ENCODE measurements around the gene CACNA1B. TPM values are rescaled to one million over a fixed set of nuclear protein-coding genes. Genes with fewer than 3 reads are reported as not detected.

The CACNA1B gene
- total RNA-seq, 1 experiment from 2014 or later, result 0.34 TPM

GRCh38 chr9:138118601-138119071 is 241.1 kb downstream of the CACNA1B start:
- no peaks in the 10 kb centered on the region for H3K27me3 ChIP-seq (replicated peaks; ENCODE audit: insufficient read depth, low read depth, low read length, poor library complexity)
- ChIA-PET CTCF (no interaction called here), POLR2A (ENCODE audit: low non-redundant PET) (no interaction called here)
- H3K27ac ChIP-seq (ENCODE audit: low read depth, low read length, poor library complexity, severe bottlenecking), result no peak overlapping the region
- intact Hi-C loops (cut with micrococcal nuclease; ENCODE audit: unreplicated experiment), result no loop called here
- no peak overlapping the region for H3K4me3 ChIP-seq (ENCODE audit: low read depth, low read length, poor library complexity, severe bottlenecking)
- no TSS peak for BruUV-seq (replicated peaks)
- H3K4me1 ChIP-seq (ENCODE audit: insufficient read depth, low read length, poor library complexity, severe bottlenecking), result no peaks in the 10 kb centered on the region
- no peaks in the 10 kb centered on the region for H3K9me3 ChIP-seq (ENCODE audit: low read depth, low read length, poor library complexity, severe bottlenecking)
- no peak for DNase-seq (ENCODE audit: low spot score)
- H3K36me3 ChIP-seq (ENCODE audit: insufficient read depth, low read length, poor library complexity, severe bottlenecking), result no peaks in the 10 kb centered on the region
- TF ChIP-seq CTCF (conservative IDR thresholded peaks at IDR 0.05; ENCODE audit: low read depth, low read length), result no peak
- TF ChIP-seq EZH2 (IDR thresholded peaks at IDR 0.05; ENCODE audit: borderline replicate concordance, low read depth, low read length, poor library complexity, severe bottlenecking), result no peak

DNA sequence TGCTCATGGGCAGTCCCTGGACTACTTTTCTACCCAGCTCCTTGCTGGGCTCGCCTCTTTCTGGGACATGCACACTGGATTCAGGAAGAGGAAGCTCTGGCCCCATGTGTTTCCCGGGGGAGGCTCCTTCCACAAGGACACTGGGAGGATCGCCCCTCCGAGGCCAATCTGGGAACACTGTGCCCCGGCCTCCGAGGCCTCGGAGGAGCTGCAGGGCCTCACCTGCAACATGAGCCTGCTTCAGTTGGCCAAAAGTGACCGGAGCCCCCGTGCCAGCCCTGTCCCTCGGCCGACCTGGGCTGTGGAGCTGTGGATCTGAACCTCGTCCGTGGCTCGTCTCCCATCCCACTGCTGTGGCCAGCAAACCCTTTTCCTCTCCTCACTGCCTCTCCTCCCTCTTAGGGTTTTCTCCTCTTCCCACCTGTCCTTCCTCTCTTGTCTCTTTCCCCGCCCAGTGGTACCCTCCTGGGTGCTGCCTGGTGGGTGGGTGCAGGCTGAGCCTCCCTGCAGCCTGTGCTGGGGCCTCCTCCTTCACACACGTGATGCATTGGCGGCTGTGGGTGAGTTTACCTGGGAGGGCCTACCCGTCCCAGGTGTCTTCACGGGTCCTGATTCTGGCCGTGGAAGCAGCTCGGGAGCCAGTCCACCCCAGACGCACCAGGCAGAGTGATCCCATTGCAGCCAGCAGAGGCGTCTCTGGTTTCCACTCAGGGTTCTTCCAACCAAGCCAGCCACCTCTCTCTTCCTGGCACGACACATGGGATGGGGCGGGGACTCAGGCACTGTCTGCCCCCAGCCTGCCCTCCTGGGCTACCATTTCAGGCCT is 241.8 kb downstream of the CACNA1B start:
- H3K9me3 ChIP-seq (ENCODE audit: low read depth, low read length, poor library complexity, severe bottlenecking), result no peaks in the 10 kb centered on the region
- no TSS peak for BruUV-seq (replicated peaks)
- H3K4me1 ChIP-seq (ENCODE audit: insufficient read depth, low read length, poor library complexity, severe bottlenecking), result no peaks in the 10 kb centered on the region
- H3K27me3 ChIP-seq (replicated peaks; ENCODE audit: insufficient read depth, low read depth, low read length, poor library complexity), result no peaks in the 10 kb centered on the region
- TF ChIP-seq EZH2 (IDR thresholded peaks at IDR 0.05; ENCODE audit: borderline replicate concordance, low read depth, low read length, poor library complexity, severe bottlenecking), result no peak
- TF ChIP-seq CTCF (conservative IDR thresholded peaks at IDR 0.05; ENCODE audit: low read depth, low read length), result no peak
- CTCF ChIA-PET, result no interaction called here
- H3K36me3 ChIP-seq (ENCODE audit: insufficient read depth, low read length, poor library complexity, severe bottlenecking), result no peaks in the 10 kb centered on the region
- POLR2A ChIA-PET (ENCODE audit: low non-redundant PET), result no interaction called here
- DNase-seq (ENCODE audit: low spot score), result no peak
- no peak overlapping the region for H3K27ac ChIP-seq (ENCODE audit: low read depth, low read length, poor library complexity, severe bottlenecking)
- intact Hi-C loops (cut with micrococcal nuclease; ENCODE audit: unreplicated experiment), result no loop called here
- no peak overlapping the region for H3K4me3 ChIP-seq (ENCODE audit: low read depth, low read length, poor library complexity, severe bottlenecking)

GRCh38 chr9:138120072-138120471 is 242.5 kb downstream of the CACNA1B start:
- Histone ChIP-seq H3K4me3 (ENCODE audit: low read depth, low read length, poor library complexity, severe bottlenecking) (no peak overlapping the region), H3K4me1 (ENCODE audit: insufficient read depth, low read length, poor library complexity, severe bottlenecking) (no peaks in the 10 kb centered on the region), H3K36me3 (ENCODE audit: insufficient read depth, low read length, poor library complexity, severe bottlenecking) (no peaks in the 10 kb centered on the region), H3K27me3 (replicated peaks; ENCODE audit: insufficient read depth, low read depth, low read length, poor library complexity) (no peaks in the 10 kb centered on the region), H3K27ac (ENCODE audit: low read depth, low read length, poor library complexity, severe bottlenecking) (no peak overlapping the region), H3K9me3 (ENCODE audit: low read depth, low read length, poor library complexity, severe bottlenecking) (no peaks in the 10 kb centered on the region)
- BruUV-seq (replicated peaks), result no TSS peak
- intact Hi-C loops (cut with micrococcal nuclease; ENCODE audit: unreplicated experiment), result no loop called here
- POLR2A ChIA-PET (ENCODE audit: low non-redundant PET), result no interaction called here
- TF ChIP-seq EZH2 (IDR thresholded peaks at IDR 0.05; ENCODE audit: borderline replicate concordance, low read depth, low read length, poor library complexity, severe bottlenecking) (no peak), CTCF (conservative IDR thresholded peaks at IDR 0.05; ENCODE audit: low read depth, low read length) (no peak)
- DNase-seq (ENCODE audit: low spot score), result no peak
- CTCF ChIA-PET, result no interaction called here
